ENCODE results near the gene AMN. TPM values are rescaled to one million over a fixed set of nuclear protein-coding genes. Genes with fewer than 3 reads are reported as not detected.

The AMN gene
- total RNA-seq, 4 donors from 2014 or later, result 0.21 TPM; not detected in 3

DNA sequence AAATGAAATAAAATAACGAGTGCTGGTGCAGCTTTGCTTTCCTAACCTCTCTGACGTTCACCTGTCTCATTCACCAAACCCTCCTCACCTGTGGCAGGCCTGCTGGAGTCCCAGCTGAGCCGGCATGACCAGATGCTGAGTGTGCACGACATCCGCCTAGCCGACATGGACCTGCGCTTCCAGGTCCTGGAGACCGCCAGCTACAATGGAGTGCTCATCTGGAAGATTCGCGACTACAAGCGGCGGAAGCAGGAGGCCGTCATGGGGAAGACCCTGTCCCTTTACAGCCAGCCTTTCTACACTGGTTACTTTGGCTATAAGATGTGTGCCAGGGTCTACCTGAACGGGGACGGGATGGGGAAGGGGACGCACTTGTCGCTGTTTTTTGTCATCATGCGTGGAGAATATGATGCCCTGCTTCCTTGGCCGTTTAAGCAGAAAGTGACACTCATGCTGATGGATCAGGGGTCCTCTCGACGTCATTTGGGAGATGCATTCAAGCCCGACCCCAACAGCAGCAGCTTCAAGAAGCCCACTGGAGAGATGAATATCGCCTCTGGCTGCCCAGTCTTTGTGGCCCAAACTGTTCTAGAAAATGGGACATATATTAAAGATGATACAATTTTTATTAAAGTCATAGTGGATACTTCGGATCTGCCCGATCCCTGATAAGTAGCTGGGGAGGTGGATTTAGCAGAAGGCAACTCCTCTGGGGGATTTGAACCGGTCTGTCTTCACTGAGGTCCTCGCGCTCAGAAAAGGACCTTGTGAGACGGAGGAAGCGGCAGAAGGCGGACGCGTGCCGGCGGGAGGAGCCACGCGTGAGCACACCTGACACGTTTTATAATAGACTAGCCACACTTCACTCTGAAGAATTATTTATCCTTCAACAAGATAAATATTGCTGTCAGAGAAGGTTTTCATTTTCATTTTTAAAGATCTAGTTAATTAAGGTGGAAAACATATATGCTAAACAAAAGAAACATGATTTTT is 17.1 kb upstream of the AMN start:
- Histone ChIP-seq H3K4me3 (no peak overlapping the region), H3K27ac (no peak overlapping the region), H3K36me3 (peaks cover 0 to 77% (median 0%) of the 10 kb centered on the region in 3 donors), H3K9me3 (no peaks in the 10 kb centered on the region), H3K4me1 (no peaks in the 10 kb centered on the region), H3K27me3 (no peaks in the 10 kb centered on the region)
- WGBS, 2 donors, result 94 to 95% methylated on average over 38 of the region's 38 CpGs
- no peak for TF ChIP-seq EP300 (IDR thresholded peaks at IDR 0.05)
- TF ChIP-seq, protein P1, sequence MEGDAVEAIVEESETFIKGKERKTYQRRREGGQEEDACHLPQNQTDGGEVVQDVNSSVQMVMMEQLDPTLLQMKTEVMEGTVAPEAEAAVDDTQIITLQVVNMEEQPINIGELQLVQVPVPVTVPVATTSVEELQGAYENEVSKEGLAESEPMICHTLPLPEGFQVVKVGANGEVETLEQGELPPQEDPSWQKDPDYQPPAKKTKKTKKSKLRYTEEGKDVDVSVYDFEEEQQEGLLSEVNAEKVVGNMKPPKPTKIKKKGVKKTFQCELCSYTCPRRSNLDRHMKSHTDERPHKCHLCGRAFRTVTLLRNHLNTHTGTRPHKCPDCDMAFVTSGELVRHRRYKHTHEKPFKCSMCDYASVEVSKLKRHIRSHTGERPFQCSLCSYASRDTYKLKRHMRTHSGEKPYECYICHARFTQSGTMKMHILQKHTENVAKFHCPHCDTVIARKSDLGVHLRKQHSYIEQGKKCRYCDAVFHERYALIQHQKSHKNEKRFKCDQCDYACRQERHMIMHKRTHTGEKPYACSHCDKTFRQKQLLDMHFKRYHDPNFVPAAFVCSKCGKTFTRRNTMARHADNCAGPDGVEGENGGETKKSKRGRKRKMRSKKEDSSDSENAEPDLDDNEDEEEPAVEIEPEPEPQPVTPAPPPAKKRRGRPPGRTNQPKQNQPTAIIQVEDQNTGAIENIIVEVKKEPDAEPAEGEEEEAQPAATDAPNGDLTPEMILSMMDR (IDR thresholded peaks at IDR 0.05), result no peak
- no peak for TF ChIP-seq POLR2A (IDR thresholded peaks at IDR 0.05)
- DNase-seq (ENCODE audit: low spot score in 2 of 2), result no peak

DNA sequence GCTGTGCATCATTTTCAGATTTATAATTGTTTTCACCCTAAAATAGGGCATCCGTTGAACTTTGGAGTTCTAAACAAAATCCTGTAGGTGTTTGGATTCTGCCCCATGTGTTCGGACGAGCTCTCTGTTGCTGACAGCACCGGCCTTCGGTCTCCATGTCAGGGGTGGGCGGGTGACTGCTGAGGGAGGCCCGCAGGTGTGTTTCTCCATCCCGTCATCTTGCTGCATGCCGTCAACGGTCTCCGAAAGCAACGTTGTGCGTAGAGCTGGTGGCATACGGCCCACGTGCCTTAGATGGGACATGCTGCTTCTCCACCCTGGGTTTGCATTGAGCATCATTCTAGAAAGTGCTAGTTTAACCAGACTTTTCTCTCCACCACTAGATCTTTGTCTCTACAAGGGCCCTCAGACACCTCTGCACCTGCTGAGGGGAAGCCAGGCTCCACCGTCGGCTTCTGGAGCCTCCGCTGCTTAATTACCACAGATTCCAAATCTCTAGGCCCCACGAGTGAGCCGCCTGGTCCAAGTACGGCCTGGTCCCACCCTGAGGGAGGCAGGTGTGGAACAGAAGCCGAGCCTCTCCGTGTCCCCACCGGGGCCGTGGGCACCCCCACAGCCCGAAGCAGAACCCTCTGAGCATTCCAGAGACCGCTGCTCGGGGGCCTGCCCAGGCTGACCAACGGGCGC is 15.7 kb upstream of the AMN start:
- no peak for DNase-seq (ENCODE audit: low spot score in 2 of 2)
- Histone ChIP-seq H3K4me1 (no peaks in the 10 kb centered on the region), H3K27ac (no peak overlapping the region), H3K9me3 (no peaks in the 10 kb centered on the region), H3K4me3 (no peak overlapping the region), H3K27me3 (no peaks in the 10 kb centered on the region), H3K36me3 (peaks cover 0 to 77% (median 0%) of the 10 kb centered on the region in 3 donors)
- 94 to 95% methylated on average over 28 to 30 of the region's 30 CpGs for WGBS, 2 donors
- TF ChIP-seq, protein P1 (IDR thresholded peaks at IDR 0.05), result no peak
- TF ChIP-seq EP300 (IDR thresholded peaks at IDR 0.05) (no peak), POLR2A (IDR thresholded peaks at IDR 0.05) (no peak)

DNA sequence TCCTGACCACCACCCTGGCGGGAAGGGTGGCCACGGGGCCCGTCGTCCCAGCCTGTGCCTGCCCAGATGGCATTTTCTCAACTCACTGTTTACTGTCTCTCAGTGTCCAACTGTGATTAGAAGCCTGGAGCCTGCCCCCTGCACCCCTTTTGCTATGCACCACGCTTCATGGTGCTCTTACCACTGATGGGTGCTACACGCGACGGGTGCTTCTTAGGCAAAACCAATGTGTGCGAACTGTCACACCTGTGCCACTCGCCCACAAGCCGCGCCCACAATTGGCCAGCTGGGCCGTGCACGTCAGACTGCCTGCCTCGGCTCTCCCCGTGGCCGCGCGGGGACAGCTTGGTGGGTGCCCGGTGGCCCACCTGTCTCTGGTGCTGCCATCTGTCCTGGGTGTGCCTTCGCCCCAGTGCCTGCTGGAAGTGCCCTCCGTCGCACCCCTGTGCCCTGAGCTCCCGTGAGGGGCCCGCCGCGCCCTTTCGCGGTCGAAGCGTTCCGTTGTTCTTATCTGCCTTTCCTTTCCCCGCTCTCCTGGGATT is 15.1 kb upstream of the AMN start:
- no peak overlapping the region for H3K4me3 ChIP-seq
- TF ChIP-seq EP300 (IDR thresholded peaks at IDR 0.05) (no peak), POLR2A (IDR thresholded peaks at IDR 0.05) (no peak)
- TF ChIP-seq, protein P1 (IDR thresholded peaks at IDR 0.05), result no peak
- 94 to 95% methylated on average over 28 to 33 of the region's 33 CpGs for WGBS, 2 donors
- H3K4me1 ChIP-seq, result no peaks in the 10 kb centered on the region
- peaks cover 0 to 79% (median 0%) of the 10 kb centered on the region in 3 donors for H3K36me3 ChIP-seq
- H3K27ac ChIP-seq, result no peak overlapping the region
- no peaks in the 10 kb centered on the region for H3K9me3 ChIP-seq
- no peaks in the 10 kb centered on the region for H3K27me3 ChIP-seq
- DNase-seq (ENCODE audit: low spot score in 2 of 2), result no peak

DNA sequence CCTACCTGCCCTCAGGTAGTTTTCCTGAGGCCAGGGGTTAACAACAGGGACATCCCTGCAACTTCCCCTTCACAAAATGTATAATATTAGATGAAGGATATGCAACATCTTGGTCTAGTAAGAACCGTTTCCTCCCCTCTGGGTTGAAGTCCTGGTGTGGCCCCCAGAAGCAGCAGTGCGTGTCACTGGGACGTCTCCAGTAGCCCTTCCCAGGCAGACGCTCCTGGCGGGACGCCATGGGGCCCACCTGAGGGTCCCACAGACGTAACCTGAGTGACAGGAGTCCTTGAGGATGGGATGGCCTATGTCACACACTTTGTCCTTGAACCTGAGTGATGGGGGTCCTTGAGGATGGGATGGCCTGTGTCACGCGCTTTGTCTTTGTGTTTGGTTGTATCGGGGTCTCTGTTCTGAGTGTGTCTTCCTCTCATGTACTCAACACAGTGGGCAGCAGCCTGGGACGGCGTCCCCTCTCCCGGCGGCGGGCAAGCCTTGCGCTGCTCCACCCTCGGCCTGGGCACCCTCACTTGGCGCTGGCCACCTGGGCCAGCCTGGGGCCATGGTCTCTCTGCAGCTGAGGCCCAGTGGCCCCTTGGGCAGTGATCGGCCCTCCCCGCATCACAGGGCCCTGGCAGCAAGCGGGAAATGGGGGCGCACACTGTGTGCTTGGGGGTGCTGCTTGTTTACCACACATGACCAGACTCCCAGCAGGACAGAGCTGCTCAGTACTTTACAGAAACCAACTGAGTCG is 14.3 kb upstream of the AMN start:
- Histone ChIP-seq H3K9me3 (no peaks in the 10 kb centered on the region), H3K36me3 (peaks cover 0 to 72% (median 0%) of the 10 kb centered on the region in 3 donors), H3K4me3 (no peak overlapping the region), H3K27ac (no peak overlapping the region), H3K4me1 (no peaks in the 10 kb centered on the region), H3K27me3 (no peaks in the 10 kb centered on the region)
- 88 to 90% methylated on average over 14 to 20 of the region's 23 CpGs for WGBS, 2 donors
- TF ChIP-seq, protein P1 (IDR thresholded peaks at IDR 0.05), result no peak
- TF ChIP-seq EP300 (IDR thresholded peaks at IDR 0.05) (no peak), POLR2A (IDR thresholded peaks at IDR 0.05) (no peak)
- no peak for DNase-seq (ENCODE audit: low spot score in 2 of 2)
